Measurements from ENCODE around the gene STPG1. TPM values are rescaled to one million over a fixed set of nuclear protein-coding genes. Genes with fewer than 3 reads are reported as not detected.

The STPG1 gene
- total and polyA plus RNA-seq, 2 donors (not counting 3 experiments of a cell fraction or from before 2014, with no cell fraction given) = 6.3 to 10.2 TPM

DNA sequence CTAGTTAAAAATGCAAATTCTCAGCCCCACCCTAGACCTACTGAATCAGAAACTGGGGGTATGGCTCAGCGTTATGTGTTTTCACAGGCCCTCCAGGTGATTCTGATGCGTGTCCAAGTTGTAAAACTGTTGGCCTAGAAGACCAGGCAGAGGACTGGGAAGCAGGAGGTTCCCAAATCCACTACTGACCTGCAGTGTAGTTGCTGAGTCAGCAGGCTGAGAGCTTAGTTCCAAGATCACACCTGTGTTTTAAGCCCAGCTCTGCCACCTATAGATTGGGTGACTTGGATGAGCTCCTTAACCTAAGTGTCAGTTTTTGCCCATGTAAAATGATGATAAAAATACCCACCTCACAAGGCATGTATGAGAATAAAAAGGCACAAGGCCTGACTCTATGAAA lies 90.3 kb downstream of the STPG1 start:
- Histone ChIP-seq H4K20me1 (replicated peaks; ENCODE audit: control insufficient read depth, extremely low read depth, insufficient read depth, low read length) (no peaks in the 10 kb centered on the region), H3K9ac (replicated peaks; ENCODE audit: extremely low read depth, insufficient read depth, low read length) (no peak overlapping the region), H3K36me3 (ENCODE audit: control insufficient read depth in 2 of 2, extremely low read depth in 1 of 2, insufficient read depth in 2 of 2, low read length in 2 of 2) (no peaks in the 10 kb centered on the region), H3K27ac (ENCODE audit: insufficient read depth, low read depth, low read length) (no peak overlapping the region), H3K79me2 (ENCODE audit: control insufficient read depth, insufficient read depth, low read length) (no peaks in the 10 kb centered on the region), H3K27me3 (ENCODE audit: control insufficient read depth in 2 of 2, insufficient read depth in 2 of 2, low read length in 2 of 2) (peaks cover 66 to 86% of the 10 kb centered on the region in 2 experiments), H3K4me1 (ENCODE audit: control insufficient read depth, extremely low read depth, insufficient read depth, low read length) (peaks cover 5% of the 10 kb centered on the region), H2AFZ (ENCODE audit: low read depth, low read length) (no peak overlapping the region), H3K9me1 (replicated peaks; ENCODE audit: control insufficient read depth, extremely low read depth, insufficient read depth, low read length) (no peaks in the 10 kb centered on the region), H3K4me2 (ENCODE audit: insufficient read depth, low read length) (no peak overlapping the region), H3K4me3 (replicated peaks in 1 of 3; ENCODE audit: insufficient read depth in 1 of 3, low read depth in 1 of 3, low read length in 3 of 3) (no peak overlapping the region), H3K9me3 (replicated peaks; ENCODE audit: control insufficient read depth, insufficient read depth, low read length) (no peaks in the 10 kb centered on the region)
- no TSS peak for BruUV-seq (replicated peaks)
- ChIA-PET CTCF (interaction anchor here (1.3 kb wide), 1 partner anchor 172 kb away, joined by 3 read pairs; no protein-coding TSS in a partner anchor), POLR2A (no interaction called here)
- TF ChIP-seq POLR2A (IDR thresholded peaks at IDR 0.05; ENCODE audit: low read depth, low read length) (no peak), POLR2AphosphoS5 (IDR thresholded peaks at IDR 0.05; ENCODE audit: insufficient read depth, low read depth, low read length) (no peak), EZH2 (IDR thresholded peaks at IDR 0.05; ENCODE audit: borderline replicate concordance, low read depth, low read length, severe bottlenecking) (no peak), CTCF (IDR thresholded peaks at IDR 0.05; ENCODE audit: extremely low read depth in 1 of 2, insufficient read depth in 1 of 2, low read depth in 1 of 2, low read length in 2 of 2) (no peak), JUN (IDR thresholded peaks at IDR 0.05; ENCODE audit: borderline replicate concordance, insufficient read depth, insufficient read length, low read depth) (no peak), GATA2 (IDR thresholded peaks at IDR 0.05; ENCODE audit: insufficient read depth, insufficient read length, low read depth, low read length) (no peak), MAX (IDR thresholded peaks at IDR 0.05; ENCODE audit: insufficient read depth, insufficient read length) (no peak), MYC (IDR thresholded peaks at IDR 0.05; ENCODE audit: low read depth, low read length) (no peak), FOS (IDR thresholded peaks at IDR 0.05; ENCODE audit: borderline replicate concordance, insufficient read depth, low read length) (no peak)
- dilution Hi-C loops (cut with MboI; ENCODE audit: extremely low pct_ligation_motif_present, low sequenced_read_pairs) (no loop called here), intact Hi-C loops (cut with micrococcal nuclease) (no loop called here)
- FAIRE-seq (peak; percentile 4), DNase-seq (ENCODE audit: low read depth, low spot score) (no peak)

Measured in endothelial cell of umbilical vein (primary cell).